ENCODE measurements around the gene TATDN3. TPM values are rescaled to one million over a fixed set of nuclear protein-coding genes. Genes with fewer than 3 reads are reported as not detected.

TATDN3 gene
- total and polyA plus RNA-seq, 9 of the 15 experiments (the other 6 are each of a cell fraction or from before 2014, with no cell fraction given) = 18.3 to 79.9 (median 28.2) TPM

DNA sequence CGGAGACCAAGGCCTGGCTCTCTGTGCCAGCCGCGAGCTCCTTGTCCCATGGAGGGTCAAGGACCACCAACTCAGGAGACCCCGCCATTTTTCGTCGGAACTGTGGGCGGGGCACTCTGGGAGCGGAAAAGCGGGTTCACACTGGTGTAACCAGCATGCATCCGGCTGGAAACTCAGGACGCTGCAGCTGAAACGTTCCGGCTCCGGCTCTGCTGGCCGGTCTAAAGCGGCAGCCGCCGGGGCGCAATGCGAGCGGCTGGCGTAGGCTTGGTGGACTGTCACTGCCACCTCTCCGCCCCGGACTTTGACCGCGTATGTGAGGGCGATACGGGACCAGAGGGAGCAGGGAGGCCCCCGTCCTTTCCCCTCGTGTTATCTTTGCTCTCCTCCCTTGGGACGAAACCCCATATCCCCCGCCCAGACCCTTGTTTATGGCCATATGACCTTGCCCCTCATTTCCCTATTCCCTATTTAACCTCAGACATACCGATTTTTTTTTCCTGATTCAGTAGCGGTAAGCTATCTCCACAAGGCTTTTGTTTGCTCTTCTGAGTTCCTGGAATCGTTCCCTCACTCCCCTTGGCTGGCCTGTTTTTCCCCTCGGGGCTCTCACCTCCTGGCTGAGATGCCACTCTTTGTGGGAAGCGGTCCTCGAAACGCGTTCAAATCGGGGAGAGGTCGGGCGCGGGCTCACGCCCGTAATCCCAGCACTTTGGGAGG is at the start of gene TATDN3, which contains the start of gene NSL1 (continued):
- no peak for TF ChIP-seq RERE (CRISPR knock-in tag; IDR thresholded peaks at IDR 0.05; ENCODE audit: borderline replicate concordance)
- TF ChIP-seq, protein P1, sequence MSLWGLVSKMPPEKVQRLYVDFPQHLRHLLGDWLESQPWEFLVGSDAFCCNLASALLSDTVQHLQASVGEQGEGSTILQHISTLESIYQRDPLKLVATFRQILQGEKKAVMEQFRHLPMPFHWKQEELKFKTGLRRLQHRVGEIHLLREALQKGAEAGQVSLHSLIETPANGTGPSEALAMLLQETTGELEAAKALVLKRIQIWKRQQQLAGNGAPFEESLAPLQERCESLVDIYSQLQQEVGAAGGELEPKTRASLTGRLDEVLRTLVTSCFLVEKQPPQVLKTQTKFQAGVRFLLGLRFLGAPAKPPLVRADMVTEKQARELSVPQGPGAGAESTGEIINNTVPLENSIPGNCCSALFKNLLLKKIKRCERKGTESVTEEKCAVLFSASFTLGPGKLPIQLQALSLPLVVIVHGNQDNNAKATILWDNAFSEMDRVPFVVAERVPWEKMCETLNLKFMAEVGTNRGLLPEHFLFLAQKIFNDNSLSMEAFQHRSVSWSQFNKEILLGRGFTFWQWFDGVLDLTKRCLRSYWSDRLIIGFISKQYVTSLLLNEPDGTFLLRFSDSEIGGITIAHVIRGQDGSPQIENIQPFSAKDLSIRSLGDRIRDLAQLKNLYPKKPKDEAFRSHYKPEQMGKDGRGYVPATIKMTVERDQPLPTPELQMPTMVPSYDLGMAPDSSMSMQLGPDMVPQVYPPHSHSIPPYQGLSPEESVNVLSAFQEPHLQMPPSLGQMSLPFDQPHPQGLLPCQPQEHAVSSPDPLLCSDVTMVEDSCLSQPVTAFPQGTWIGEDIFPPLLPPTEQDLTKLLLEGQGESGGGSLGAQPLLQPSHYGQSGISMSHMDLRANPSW (CRISPR knock-in tag; IDR thresholded peaks at IDR 0.05) = peak; percentile 43; the same call in 1 of the 2 replicates
- peak; percentile 85; the same call in 1 of the 2 replicates for TF ChIP-seq BCOR (IDR thresholded peaks at IDR 0.05)
- no peak for TF ChIP-seq RBM15 (IDR thresholded peaks at IDR 0.05; ENCODE audit: insufficient read depth, low read length)
- TF ChIP-seq DIDO1 (tag; IDR thresholded peaks at IDR 0.05; ENCODE audit: low read depth) = peak; percentile 96
- peak; percentile 98 for TF ChIP-seq C11orf30 (IDR thresholded peaks at IDR 0.05; ENCODE audit: low read depth)
- TF ChIP-seq EGR1 (conservative IDR thresholded peaks at IDR 0.05) = peak; percentile 61
- TF ChIP-seq ESRRA (IDR thresholded peaks at IDR 0.05; ENCODE audit: borderline replicate concordance, low read depth) = peak; percentile 93
- TF ChIP-seq CHD4 (IDR thresholded peaks at IDR 0.05; ENCODE audit: insufficient read depth, insufficient replicate concordance, low read depth, low read length, poor library complexity, severe bottlenecking) = peak; percentile 24
- no peak for TF ChIP-seq SMARCA4 (IDR thresholded peaks at IDR 0.05)
- no peak for TF ChIP-seq ZFPM2 (CRISPR knock-in tag; IDR thresholded peaks at IDR 0.05)
- peak; percentile 87 for TF ChIP-seq ATF6 (CRISPR knock-in tag; IDR thresholded peaks at IDR 0.05)
- no peak for TF ChIP-seq PCBP2 (IDR thresholded peaks at IDR 0.05; ENCODE audit: low read depth, low read length, poor library complexity, severe bottlenecking)
- no peak for TF ChIP-seq ZBTB26 (CRISPR knock-in tag; IDR thresholded peaks at IDR 0.05)
- no peak for TF ChIP-seq JUNB (CRISPR knock-in tag; conservative IDR thresholded peaks at IDR 0.05)
- peak; percentile 87 for TF ChIP-seq HNRNPLL (IDR thresholded peaks at IDR 0.05; ENCODE audit: low read depth, low read length, poor library complexity, severe bottlenecking)
